KMS-11 (cell line): Measurements from ENCODE around the gene DCTN2.

Experiments
- H2AFZ ChIP-seq: fragments of 200-600 bp; sonication (generic); 2 replicates; pipeline ENCODE4 v1.6.1; 2016; ENCODE audit warnings: antibody characterized with exemption, mixed run types, low read depth
- H3K27ac ChIP-seq: fragments of 200-600 bp; sonication (generic); 2 replicates; pipeline ENCODE4 v1.6.1; 2016; ENCODE audit warnings: mild to moderate bottlenecking, mixed run types
- H3K27me3 ChIP-seq: fragments of 200-600 bp; sonication (generic); 2 replicates; pipeline ENCODE4 v1.6.1; 2017; ENCODE audit warnings: mild to moderate bottlenecking, low read depth, mixed run types, moderate library complexity; ENCODE audit not compliant: insufficient read depth
- H3K36me3 ChIP-seq: fragments of 200-600 bp; sonication (generic); 2 replicates; pipeline ENCODE4 v1.6.1; 2017; ENCODE audit warnings: mild to moderate bottlenecking, mixed run types; ENCODE audit not compliant: insufficient read depth
- H3K4me1 ChIP-seq: fragments of 200-600 bp; sonication (generic); 2 replicates; pipeline ENCODE4 v1.6.1; 2016; ENCODE audit warnings: mild to moderate bottlenecking, low read depth, mixed run types; ENCODE audit not compliant: poor library complexity, severe bottlenecking
- H3K4me2 ChIP-seq: fragments of 200-600 bp; sonication (generic); 2 replicates; pipeline ENCODE4 v1.7.0; 2016; ENCODE audit warnings: mild to moderate bottlenecking, mixed run types
- H3K4me3 ChIP-seq: fragments of 200-600 bp; sonication (generic); IDR thresholded peaks from 2 replicates; pipeline ENCODE4 v1.6.1; 2017; ENCODE audit warnings: low read depth, low read length, mixed read lengths; ENCODE audit not compliant: insufficient read depth
- H3K79me2 ChIP-seq: fragments of 200-600 bp; sonication (generic); 2 replicates; pipeline ENCODE4 v1.6.1; 2016; ENCODE audit warnings: low read depth, mixed run types; ENCODE audit not compliant: insufficient read depth
- H3K9ac ChIP-seq: fragments of 200-600 bp; sonication (generic); 2 replicates; pipeline ENCODE4 v1.6.1; 2016; ENCODE audit warnings: mild to moderate bottlenecking, mixed run types
- H4K20me1 ChIP-seq: fragments of 200-600 bp; sonication (generic); 2 replicates; pipeline ENCODE4 v1.6.1; 2016; ENCODE audit warnings: mild to moderate bottlenecking, mixed run types; ENCODE audit not compliant: insufficient read depth
- TF ChIP-seq, protein P1 (sequence below): fragments of 200-600 bp; sonication (generic); conservative IDR thresholded peaks from 2 replicates; pipeline ENCODE4 v1.6.1; 2017; ENCODE audit warnings: low read depth, mild to moderate bottlenecking, antibody characterized with exemption, low read length, moderate library complexity, mixed read lengths

DCTN2 gene

DNA sequence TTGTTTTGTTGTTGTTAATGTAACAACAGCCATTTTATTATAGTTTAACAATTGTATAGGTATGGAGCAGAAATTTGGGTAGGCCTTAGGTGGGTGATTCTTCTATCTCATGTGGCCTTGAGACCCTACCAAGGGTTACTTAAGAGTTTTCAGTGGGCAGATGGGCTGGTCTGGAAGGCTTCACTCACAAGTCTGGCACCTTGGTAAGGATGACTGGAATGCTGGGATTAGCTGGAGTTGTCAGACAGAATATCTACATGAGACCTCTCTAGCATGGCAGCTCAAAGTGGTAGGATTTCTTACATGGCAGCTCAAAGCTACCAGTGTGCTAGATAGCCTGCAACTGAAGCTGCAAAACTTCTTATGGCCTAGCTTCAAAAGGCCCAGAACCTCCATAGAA is 61.3 kb downstream of the DCTN2 start:
- Histone ChIP-seq H3K9ac (no peak overlapping the region), H3K27ac (no peak overlapping the region), H3K27me3 (peaks cover 14% of the 10 kb centered on the region), H3K4me2 (no peak overlapping the region), H3K36me3 (peaks cover 17% of the 10 kb centered on the region; the same call in 1 of the 2 replicates), H2AFZ (no peak overlapping the region), H3K4me1 (peaks cover 22% of the 10 kb centered on the region), H3K4me3 (no peak overlapping the region), H3K79me2 (peaks cover 26% of the 10 kb centered on the region), H4K20me1 (no peaks in the 10 kb centered on the region)
- TF ChIP-seq, protein P1, sequence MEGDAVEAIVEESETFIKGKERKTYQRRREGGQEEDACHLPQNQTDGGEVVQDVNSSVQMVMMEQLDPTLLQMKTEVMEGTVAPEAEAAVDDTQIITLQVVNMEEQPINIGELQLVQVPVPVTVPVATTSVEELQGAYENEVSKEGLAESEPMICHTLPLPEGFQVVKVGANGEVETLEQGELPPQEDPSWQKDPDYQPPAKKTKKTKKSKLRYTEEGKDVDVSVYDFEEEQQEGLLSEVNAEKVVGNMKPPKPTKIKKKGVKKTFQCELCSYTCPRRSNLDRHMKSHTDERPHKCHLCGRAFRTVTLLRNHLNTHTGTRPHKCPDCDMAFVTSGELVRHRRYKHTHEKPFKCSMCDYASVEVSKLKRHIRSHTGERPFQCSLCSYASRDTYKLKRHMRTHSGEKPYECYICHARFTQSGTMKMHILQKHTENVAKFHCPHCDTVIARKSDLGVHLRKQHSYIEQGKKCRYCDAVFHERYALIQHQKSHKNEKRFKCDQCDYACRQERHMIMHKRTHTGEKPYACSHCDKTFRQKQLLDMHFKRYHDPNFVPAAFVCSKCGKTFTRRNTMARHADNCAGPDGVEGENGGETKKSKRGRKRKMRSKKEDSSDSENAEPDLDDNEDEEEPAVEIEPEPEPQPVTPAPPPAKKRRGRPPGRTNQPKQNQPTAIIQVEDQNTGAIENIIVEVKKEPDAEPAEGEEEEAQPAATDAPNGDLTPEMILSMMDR = no peak

DNA sequence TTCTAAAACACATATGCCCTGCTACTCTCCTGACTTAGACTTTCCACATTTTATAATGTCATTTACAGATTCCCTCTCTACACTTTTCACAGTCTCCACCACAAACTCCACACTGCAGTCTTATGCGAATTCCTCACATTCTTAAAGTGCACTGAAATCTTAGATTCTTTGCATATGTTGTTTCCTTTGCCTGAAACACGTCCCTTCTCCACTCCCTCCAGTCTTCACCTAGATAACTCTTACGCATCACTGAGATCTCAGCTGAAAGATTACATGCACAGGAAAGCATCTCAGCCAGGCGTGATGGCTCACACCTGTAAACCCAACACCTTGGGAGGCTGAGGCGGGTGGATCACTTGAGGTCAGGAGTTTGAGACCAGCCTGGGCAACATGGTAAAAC is 63.5 kb downstream of the DCTN2 start:
- Histone ChIP-seq H3K36me3 (no peaks in the 10 kb centered on the region), H3K27ac (no peak overlapping the region), H3K79me2 (peaks cover 6% of the 10 kb centered on the region), H3K4me2 (no peak overlapping the region), H3K4me1 (peaks cover 3% of the 10 kb centered on the region), H3K9ac (no peak overlapping the region), H3K4me3 (no peak overlapping the region), H4K20me1 (no peaks in the 10 kb centered on the region), H3K27me3 (peaks cover 22% of the 10 kb centered on the region), H2AFZ (no peak overlapping the region)
- TF ChIP-seq, protein P1 = no peak

DNA sequence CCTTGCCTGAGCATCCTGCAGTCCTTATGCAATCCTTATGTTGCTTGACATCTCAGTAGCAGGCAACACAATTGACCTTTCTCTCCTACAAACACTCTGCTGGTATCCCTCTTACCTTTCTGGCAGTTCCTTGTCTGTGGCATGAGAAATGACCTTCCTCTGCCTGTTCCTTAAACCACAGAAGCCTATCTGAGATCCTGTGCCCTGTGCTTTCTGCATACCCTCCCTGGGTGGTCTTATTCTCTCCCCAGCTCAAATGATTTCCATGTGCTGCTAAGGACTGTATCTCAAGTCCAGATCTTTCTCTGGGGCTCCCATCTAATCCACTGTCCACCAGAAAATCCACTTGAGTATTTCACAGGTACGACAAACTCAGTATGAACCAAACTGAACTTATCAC is 65.3 kb downstream of the DCTN2 start:
- Histone ChIP-seq H4K20me1 (no peaks in the 10 kb centered on the region), H3K36me3 (no peaks in the 10 kb centered on the region), H2AFZ (no peak overlapping the region), H3K27me3 (peaks cover 26% of the 10 kb centered on the region), H3K27ac (no peak overlapping the region), H3K4me3 (no peak overlapping the region), H3K9ac (no peak overlapping the region), H3K4me2 (no peak overlapping the region), H3K79me2 (no peaks in the 10 kb centered on the region), H3K4me1 (peaks cover 9% of the 10 kb centered on the region)
- TF ChIP-seq, protein P1 = no peak
